ENCODE data around the gene WNT7B.

DNA sequence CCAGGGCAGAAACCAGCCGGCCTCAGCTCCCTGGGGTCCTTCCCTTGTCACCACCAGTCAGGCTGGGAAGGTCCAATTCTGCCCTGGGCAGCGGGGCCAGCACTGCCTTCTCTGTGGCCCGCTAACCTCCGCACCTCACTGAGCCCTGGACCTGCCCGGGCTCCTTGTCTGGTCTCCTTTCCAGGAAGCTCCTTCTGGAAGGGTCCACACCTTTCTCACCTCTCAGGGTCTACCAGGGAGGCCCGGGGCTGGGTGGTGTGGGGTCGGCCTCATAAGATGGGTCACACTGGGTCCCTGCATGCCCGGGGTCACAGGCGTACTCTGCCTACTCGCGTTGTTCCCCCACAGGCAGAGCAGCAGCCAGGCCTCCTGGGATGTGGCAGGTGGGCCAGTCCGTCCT, 69.0 kb downstream of the WNT7B start:
- no peak for TF ChIP-seq CTCF (IDR thresholded peaks at IDR 0.05)
- no peak for TF ChIP-seq POLR2A (IDR thresholded peaks at IDR 0.05)
